Gastrocnemius medialis (tissue), 4 donors: ENCODE data around the gene LMBRD2.

Source experiments
- CTCF ChIP-seq, 5 experiments: fragments of 450-650 bp in 3 of 5; fragments of 200-600 bp in 2 of 5; sonication (generic) in 2 of 5; IDR thresholded peaks in 4 of 5; conservative IDR thresholded peaks in 1 of 5; 1 replicate in 4 of 5; 2 replicates in 1 of 5; pipeline ENCODE4 v1.5.1; 2016 to 2019; ENCODE audit warnings: antibody characterized with exemption in 5 of 5, mild to moderate bottlenecking in 3 of 5, moderate library complexity in 3 of 5
- POLR2A ChIP-seq, 2 donors: fragments of 450-650 bp; IDR thresholded peaks; one replicate each; pipeline ENCODE4 v1.6.1; 2017; ENCODE audit warnings: antibody characterized with exemption in 2 of 2, mild to moderate bottlenecking in 2 of 2, moderate library complexity in 2 of 2

DNA sequence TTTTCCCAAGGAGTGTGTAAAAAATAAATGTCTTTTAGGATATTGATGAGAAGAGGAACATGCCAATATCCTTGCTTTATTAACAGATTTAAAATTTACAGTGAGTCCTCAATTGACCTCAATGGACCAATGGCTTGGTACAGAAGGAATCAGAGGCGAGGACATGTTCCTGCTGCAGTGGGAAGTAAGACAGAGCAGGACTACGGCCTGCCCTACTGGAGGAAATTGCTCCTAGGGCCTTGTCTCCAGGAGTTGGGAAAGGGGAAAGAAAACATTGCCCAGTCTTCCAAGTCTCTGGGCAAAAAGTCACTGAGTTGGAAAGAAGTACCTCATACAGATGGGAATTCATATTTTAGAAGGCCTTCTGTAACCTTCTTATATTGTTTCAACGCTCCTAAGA, 51.9 kb downstream of the LMBRD2 start:
- TF ChIP-seq POLR2A (IDR thresholded peaks at IDR 0.05) (no peak), CTCF (IDR thresholded peaks at IDR 0.05 in 4 of 5, conservative IDR thresholded peaks at IDR 0.05 in 1 of 5) (no peak)
